ENCODE data around the gene XAB2. TPM values are rescaled to one million over a fixed set of nuclear protein-coding genes. Genes with fewer than 3 reads are reported as not detected.
"Not testable (repeated sequence)": the region's sequence is repeated elsewhere in the genome, so short reads cannot be mapped to it uniquely, and the experiment has no call there.

Gene XAB2
- total RNA-seq, 1 experiment from 2014 or later: 68.4 TPM

GRCh38 chr19:7654401-7654800 lies 25.1 kb upstream of the XAB2 start:
- in situ Hi-C loops (cut with HindIII; ENCODE audit: low sequenced_read_pairs): no loop called here
- DNase-seq (ENCODE audit: low spot score): no peak

GRCh38 chr19:7652061-7652641 lies 22.8 kb upstream of the XAB2 start:
- DNase-seq (ENCODE audit: low spot score): peak; percentile 79
- in situ Hi-C loops (cut with HindIII; ENCODE audit: low sequenced_read_pairs): no loop called here

GRCh38 chr19:7650148-7650547 lies 20.8 kb upstream of the XAB2 start:
- no peak for DNase-seq (ENCODE audit: low spot score)
- in situ Hi-C loops (cut with HindIII; ENCODE audit: low sequenced_read_pairs): no loop called here

DNA sequence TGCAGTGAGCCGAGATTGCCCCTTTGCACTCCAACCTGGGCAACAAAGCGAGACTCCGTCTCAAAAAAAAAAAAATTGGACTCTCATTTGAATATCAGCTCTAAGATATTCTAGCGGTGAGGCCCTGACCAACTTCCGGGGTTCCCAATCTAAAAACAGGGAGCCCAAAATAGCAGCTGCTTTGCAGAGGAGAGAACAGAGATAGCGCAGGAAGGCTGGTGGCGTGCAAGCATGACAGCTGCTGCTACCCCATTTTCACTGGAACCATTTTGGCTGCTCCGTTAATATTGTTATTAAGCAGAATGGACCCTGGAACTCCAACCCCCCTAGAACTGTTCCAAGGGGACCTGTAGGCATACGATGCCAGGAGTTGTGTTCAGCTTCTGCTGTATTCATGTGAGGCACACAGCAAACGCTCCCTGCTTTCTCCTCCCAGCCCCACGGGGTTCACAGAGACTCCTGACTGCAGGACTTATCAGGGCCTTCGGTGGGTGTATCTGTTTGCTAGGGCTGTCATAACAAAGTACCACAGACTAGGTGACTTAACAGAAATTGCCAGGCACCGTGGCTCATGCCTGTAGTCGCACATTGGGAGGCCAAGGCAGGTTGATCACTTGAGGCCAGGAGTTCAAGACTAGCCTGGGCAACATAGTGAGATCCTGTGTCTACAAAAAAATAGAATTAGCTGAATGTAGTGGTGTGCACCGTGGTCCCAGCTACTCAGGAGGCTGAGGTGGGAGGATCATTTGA lies 19.1 kb upstream of the XAB2 start:
- DNase-seq (ENCODE audit: low spot score): no peak
- in situ Hi-C loops (cut with HindIII; ENCODE audit: low sequenced_read_pairs): no loop called here

- DNase-seq (ENCODE audit: low spot score): no peak
- in situ Hi-C loops (cut with HindIII; ENCODE audit: low sequenced_read_pairs): no loop called here
Observed at GRCh38 chr19:7647156-7647555, 17.8 kb upstream of the XAB2 start.

- in situ Hi-C loops (cut with HindIII; ENCODE audit: low sequenced_read_pairs): no loop called here
- no peak for DNase-seq (ENCODE audit: low spot score)
Observed at GRCh38 chr19:7646426-7646700, 17.0 kb upstream of the XAB2 start.

DNA sequence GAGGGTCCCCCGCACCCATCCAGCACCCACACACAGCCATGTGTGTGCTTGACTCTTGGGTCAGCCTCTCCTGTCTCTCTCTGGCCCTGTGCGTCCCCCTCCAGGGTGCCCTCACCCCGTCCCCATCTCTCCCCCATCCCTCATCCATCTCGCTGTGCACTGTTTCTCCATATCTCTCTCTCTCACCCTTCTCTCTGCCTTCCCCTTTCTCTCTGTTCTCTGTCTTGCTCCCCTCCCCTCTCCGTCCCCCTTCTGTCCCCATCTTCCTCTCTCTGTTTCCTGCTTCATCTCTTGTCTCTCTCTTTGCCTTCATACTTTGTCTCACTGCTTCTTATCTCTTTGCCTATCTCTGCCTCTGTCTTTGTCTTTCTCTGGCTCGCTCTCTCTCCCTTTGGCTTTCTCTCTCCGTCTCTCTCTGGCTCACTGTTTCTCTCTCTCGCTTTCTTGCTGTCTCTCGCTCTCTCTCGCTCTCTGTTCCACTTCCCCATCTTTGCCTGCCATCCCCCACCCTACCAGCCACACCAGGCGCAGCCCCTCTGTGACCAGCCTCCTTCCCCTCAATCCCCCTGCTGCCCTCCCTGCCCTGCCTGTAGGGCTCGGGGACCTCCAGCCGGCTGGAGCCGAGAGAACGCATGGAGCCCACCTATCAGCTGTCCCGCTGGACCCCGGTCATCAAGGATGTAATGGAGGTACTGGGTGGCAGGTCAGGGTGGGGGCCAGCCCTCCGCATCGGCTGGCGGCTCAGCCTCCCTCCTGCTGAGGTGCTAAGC lies 16.5 kb upstream of the XAB2 start:
- in situ Hi-C loops (cut with HindIII; ENCODE audit: low sequenced_read_pairs): no loop called here
- no peak for DNase-seq (ENCODE audit: low spot score)

GRCh38 chr19:7645163-7645562 lies 15.8 kb upstream of the XAB2 start:
- in situ Hi-C loops (cut with HindIII; ENCODE audit: low sequenced_read_pairs): no loop called here
- DNase-seq (ENCODE audit: low spot score): no peak

DNA sequence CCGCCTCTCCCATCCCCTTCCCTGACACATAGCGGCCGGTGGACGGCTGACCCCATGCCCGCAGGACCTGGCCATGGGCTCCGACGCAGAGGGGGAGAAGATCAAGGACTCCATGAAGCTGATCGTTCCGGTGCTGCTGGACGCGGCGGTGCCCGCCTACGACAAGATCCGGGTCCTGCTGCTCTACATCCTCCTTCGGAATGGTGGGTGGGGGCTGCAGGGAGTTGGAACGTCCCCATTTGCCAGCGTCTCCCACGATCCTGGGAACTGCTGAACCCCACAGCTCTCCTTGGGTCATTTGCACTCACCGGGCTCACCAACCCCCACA lies 15.2 kb upstream of the XAB2 start:
- in situ Hi-C loops (cut with HindIII; ENCODE audit: low sequenced_read_pairs): no loop called here
- DNase-seq (ENCODE audit: low spot score): no peak

GRCh38 chr19:7643629-7644549 lies 14.5 kb upstream of the XAB2 start:
- DNase-seq (ENCODE audit: low spot score); in situ Hi-C loops (cut with HindIII; ENCODE audit: low sequenced_read_pairs): not testable (repeated sequence)

- no peak for DNase-seq (ENCODE audit: low spot score)
- in situ Hi-C loops (cut with HindIII; ENCODE audit: low sequenced_read_pairs): no loop called here
Observed at GRCh38 chr19:7643031-7643415, 13.7 kb upstream of the XAB2 start.

- no peak for DNase-seq (ENCODE audit: low spot score)
Observed at GRCh38 chr19:7642295-7643030, 13.1 kb upstream of the XAB2 start.

DNA sequence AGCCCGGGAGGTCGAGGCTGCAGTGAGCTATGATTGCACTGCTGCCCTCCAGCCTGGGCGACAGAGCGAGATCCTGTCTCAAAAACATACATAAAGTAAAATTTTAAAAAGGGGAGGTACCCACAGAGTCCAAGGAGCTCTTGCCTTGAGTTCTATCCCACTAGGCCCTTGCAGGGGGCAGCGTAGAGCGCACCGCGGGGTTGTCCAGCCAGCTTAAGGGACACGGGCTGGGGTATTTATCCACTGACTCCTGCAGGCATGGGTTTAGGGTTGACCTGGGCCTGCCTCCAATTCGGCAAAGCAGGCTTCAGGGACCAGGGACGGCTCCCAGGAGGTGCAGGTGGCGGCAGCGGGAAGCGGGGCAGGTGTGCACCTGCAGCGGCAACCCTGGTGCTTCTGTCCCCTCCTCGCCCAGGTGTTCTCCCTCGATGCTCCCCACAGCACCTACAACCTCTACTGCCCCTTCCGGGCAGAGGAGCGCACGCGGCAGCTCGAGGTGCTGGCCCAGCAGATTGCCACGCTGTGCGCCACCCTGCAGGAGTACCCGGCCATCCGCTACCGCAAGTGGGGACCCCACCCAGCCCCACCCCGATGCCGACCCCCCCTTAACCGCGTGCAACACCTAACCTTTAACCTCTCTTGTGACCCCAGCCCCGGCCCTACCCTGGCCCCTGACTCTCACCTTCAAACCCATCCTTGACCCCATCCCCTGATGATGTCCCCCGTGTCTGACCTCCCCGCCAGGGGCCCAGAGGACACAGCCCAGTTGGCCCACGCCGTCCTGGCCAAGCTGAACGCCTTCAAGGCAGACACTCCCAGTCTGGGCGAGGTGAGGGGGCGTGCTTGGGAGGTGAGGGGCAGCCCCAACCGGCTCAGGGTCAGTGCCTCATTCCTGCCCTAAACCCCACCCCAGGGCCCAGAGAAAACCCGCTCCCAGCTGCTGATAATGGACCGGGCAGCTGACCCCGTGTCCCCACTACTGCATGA lies 12.2 kb upstream of the XAB2 start:
- DNase-seq (ENCODE audit: low spot score): no peak

More at GRCh38 chr19:7642295-7643030, 13.1 kb upstream of the XAB2 start:
- in situ Hi-C loops (cut with HindIII; ENCODE audit: low sequenced_read_pairs): no loop called here

DNA sequence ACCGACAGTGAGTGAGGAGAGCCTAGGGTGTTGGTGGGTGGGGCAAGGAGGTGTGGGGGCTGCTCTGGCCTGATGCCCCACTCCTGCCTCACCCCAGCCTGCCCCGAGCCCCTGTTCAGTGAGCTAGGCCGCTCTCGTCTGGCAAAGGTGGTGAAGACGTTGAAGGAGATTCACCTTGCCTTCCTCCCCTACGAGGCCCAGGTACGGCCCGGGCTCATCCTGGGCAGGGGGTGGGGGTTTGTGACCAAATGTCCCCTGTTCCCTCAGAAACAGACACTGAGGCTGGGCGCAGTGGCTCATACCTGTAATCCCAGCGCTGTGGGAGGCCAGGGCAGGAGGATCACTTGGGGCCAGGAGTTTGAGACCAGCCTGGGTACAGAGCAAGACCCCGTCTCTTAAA lies 11.5 kb upstream of the XAB2 start:
- in situ Hi-C loops (cut with HindIII; ENCODE audit: low sequenced_read_pairs): no loop called here
- no peak for DNase-seq (ENCODE audit: low spot score)

More for the DNA sequence above, 12.2 kb upstream of the XAB2 start:
- in situ Hi-C loops (cut with HindIII; ENCODE audit: low sequenced_read_pairs): no loop called here

GRCh38 chr19:7639863-7640348 lies 10.6 kb upstream of the XAB2 start:
- in situ Hi-C loops (cut with HindIII; ENCODE audit: low sequenced_read_pairs): no loop called here
- DNase-seq (ENCODE audit: low spot score): no peak

- in situ Hi-C loops (cut with HindIII; ENCODE audit: low sequenced_read_pairs): no loop called here
Observed at GRCh38 chr19:7638802-7639465, 9.6 kb upstream of the XAB2 start.

More at GRCh38 chr19:7638802-7639465, 9.6 kb upstream of the XAB2 start:
- DNase-seq (ENCODE audit: low spot score): no peak
